Heart right ventricle (tissue), 16 donors: ENCODE results near the gene RNASE13. TPM values are rescaled to one million over a fixed set of nuclear protein-coding genes. Genes with fewer than 3 reads are reported as not detected.

Experiments
- ATAC-seq, 8 donors: fragments of 200-7000 bp; cut with Tn5 transposase; one replicate each; pipeline ENCODE4 v1.9.1; 2020; ENCODE audit warnings: mild to moderate bottlenecking in 8 of 8, moderate library complexity in 8 of 8, moderate number of reproducible peaks in 1 of 8
- DNase-seq, 2 donors: peaks; one replicate each; pipeline ENCODE4 v3.0.0-alpha.2; 2020
- H3K27ac ChIP-seq, 10 donors: fragments of 200-600 bp; sonication (generic) in 2 of 10; one replicate each; pipeline versions ENCODE4 v1.5.0 to v1.8.0; 2020 to 2022; ENCODE audit warnings: mild to moderate bottlenecking in 3 of 10
- H3K27me3 ChIP-seq, 7 donors: fragments of 200-600 bp; one replicate each; pipeline ENCODE4 v1.8.0; 2021 to 2022; ENCODE audit warnings: mild to moderate bottlenecking in 2 of 7
- H3K36me3 ChIP-seq, 9 donors: fragments of 200-600 bp; sonication (generic) in 1 of 9; one replicate each; pipeline versions ENCODE4 v1.5.0 to v1.8.0; 2020 to 2022; ENCODE audit warnings: mild to moderate bottlenecking in 2 of 9
- H3K4me1 ChIP-seq, 9 donors: fragments of 200-600 bp; sonication (generic) in 1 of 9; one replicate each; pipeline versions ENCODE4 v1.5.0 to v1.8.0; 2020 to 2022; ENCODE audit warnings: mild to moderate bottlenecking in 4 of 9
- H3K4me3 ChIP-seq, 10 donors: fragments of 200-600 bp; sonication (generic) in 2 of 10; one replicate each; pipeline versions ENCODE4 v1.5.0 to v1.8.0; 2020 to 2022; ENCODE audit warnings: mild to moderate bottlenecking in 7 of 10, moderate library complexity in 2 of 10
- H3K9me3 ChIP-seq, 11 donors: fragments of 200-600 bp in 10 of 11; sonication (generic) in 2 of 11; one replicate each; pipeline versions ENCODE4 v1.5.0 to v1.8.0; 2013 to 2022; ENCODE audit warnings: mild to moderate bottlenecking in 2 of 11, control low read depth in 1 of 11, moderate library complexity in 1 of 11
- WGBS, 2 donors: extraction: QIAGEN DNeasy Blood & Tissue Kit; methylation state at CpG; one replicate each; pipeline ENCODE4 v1.1.7; 2013; ENCODE audit warnings: inconsistent platforms in 1 of 2; 5-methylcytosine and 5-hydroxymethylcytosine counted together
- intact Hi-C, 10 donors: fragments of 100-400 bp; cut with DNase I; formaldehyde crosslinking; loops; one replicate each; pipeline versions ENCODE4 v1.11.1 to v1.14.2; 2022
- polyA plus RNA-seq, 2 donors: library from polyadenylated mRNA; stranded (reverse); fragments of 200-250 nt; gene quantifications; one replicate each; pipeline ENCODE4 v1.2.3, GENCODE V29; 2013
- total RNA-seq, 10 donors: library from RNA; stranded (reverse); fragmentation: NEBNext Ultra II Directional in 3 of 10; extraction: Animal tissue kit (Norgen Biotek cat#: 25700) in 3 of 10; gene quantifications; one replicate each; pipeline versions ENCODE4 v1.2.1 to v1.2.4, GENCODE V29; 2021 to 2023
- TF ChIP-seq, protein P1 (sequence below), 9 donors: fragments of 200-600 bp; sonication (generic) in 2 of 9; IDR thresholded peaks; one replicate each; pipeline versions ENCODE4 v1.5.0 to v1.8.0; 2021 to 2022; ENCODE audit warnings: antibody characterized with exemption in 9 of 9, mild to moderate bottlenecking in 5 of 9, moderate library complexity in 1 of 9
- donor health status: Arrhythmogenic right ventricular cardiomyopathy.
- donor health status: ischemic (EF 13 %, LVEDD 7.1; RV severe dilation, severe dysfunction).
- donor health status: healthy with polysubstance abuse.
- donor health status: DM: no; HTN: yes; CAD: no.
- donor health status: DM: no; HTN: no; CAD: no.
- donor health status: ischemic (EF 25% LVEDD 6.9; RV normal size, moderate dysfunction).
- donor health status: ischemic (EF 25% LVEDD 5.7; RV mildly dilated, moderate dysfunction).
- donor health status: healthy.
- donor health status: DM: yes; HTN: yes; CAD: no.
- donor health status: Ischemic cardiomyopathy.
- donor health status: ischemic (EF 35%, LVEDD 5.7; RV mildly dilated, moderate dysfunction).
- donor health status: nonischemic (EF 11% LVEDD 7.7; RV severe dilation, severe dysfunction).
- donor health status: DM: yes; HTN: yes; CAD: no.
- donor health status: PGD.
- donor health status: ischemic (EF 29% LVEDD 5.4; RV normal size, mild dysfunction).
- donor health status: nonischemic (EF 23%, LVEDD 6.1; RV moderate dilation, normal function).

RNASE13 gene
- total and polyA plus RNA-seq, 12 donors: not detected

- no peak overlapping the region for H3K4me3 ChIP-seq
- WGBS, 2 donors: 80 to 87% methylated on average over 4 of the region's 4 CpGs
Measured at GRCh38 chr14:21054768-21055145, 20.1 kb upstream of the RNASE13 start.

GRCh38 chr14:21054123-21054767 lies 19.6 kb upstream of the RNASE13 start:
- DNase-seq (no peak), ATAC-seq (peak in 1 of 8 donors; percentile 30)
- Histone ChIP-seq H3K36me3 (no peaks in the 10 kb centered on the region), H3K4me1 (peaks cover 0 to 10% (median 0%) of the 10 kb centered on the region in 9 donors), H3K9me3 (no peaks in the 10 kb centered on the region), H3K27me3 (no peaks in the 10 kb centered on the region), H3K4me3 (no peak overlapping the region), H3K27ac (no peak overlapping the region)
- 74 to 83% methylated on average over 3 of the region's 3 CpGs for WGBS, 2 donors
- intact Hi-C loops: loop anchor here in 1 of 10 donors (10.0 kb wide), 1 partner anchor 509 kb away; no protein-coding TSS in a partner anchor
- TF ChIP-seq, protein P1, sequence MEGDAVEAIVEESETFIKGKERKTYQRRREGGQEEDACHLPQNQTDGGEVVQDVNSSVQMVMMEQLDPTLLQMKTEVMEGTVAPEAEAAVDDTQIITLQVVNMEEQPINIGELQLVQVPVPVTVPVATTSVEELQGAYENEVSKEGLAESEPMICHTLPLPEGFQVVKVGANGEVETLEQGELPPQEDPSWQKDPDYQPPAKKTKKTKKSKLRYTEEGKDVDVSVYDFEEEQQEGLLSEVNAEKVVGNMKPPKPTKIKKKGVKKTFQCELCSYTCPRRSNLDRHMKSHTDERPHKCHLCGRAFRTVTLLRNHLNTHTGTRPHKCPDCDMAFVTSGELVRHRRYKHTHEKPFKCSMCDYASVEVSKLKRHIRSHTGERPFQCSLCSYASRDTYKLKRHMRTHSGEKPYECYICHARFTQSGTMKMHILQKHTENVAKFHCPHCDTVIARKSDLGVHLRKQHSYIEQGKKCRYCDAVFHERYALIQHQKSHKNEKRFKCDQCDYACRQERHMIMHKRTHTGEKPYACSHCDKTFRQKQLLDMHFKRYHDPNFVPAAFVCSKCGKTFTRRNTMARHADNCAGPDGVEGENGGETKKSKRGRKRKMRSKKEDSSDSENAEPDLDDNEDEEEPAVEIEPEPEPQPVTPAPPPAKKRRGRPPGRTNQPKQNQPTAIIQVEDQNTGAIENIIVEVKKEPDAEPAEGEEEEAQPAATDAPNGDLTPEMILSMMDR (IDR thresholded peaks at IDR 0.05): no peak

More at GRCh38 chr14:21054768-21055145, 20.1 kb upstream of the RNASE13 start:
- Histone ChIP-seq H3K27ac (no peak overlapping the region), H3K4me1 (peaks cover 0 to 10% (median 0%) of the 10 kb centered on the region in 9 donors), H3K36me3 (no peaks in the 10 kb centered on the region), H3K27me3 (no peaks in the 10 kb centered on the region), H3K9me3 (no peaks in the 10 kb centered on the region)
- TF ChIP-seq, protein P1 (IDR thresholded peaks at IDR 0.05): no peak
- ATAC-seq: no peak
- intact Hi-C loops: loop anchor here in 1 of 10 donors (10.0 kb wide), 1 partner anchor 510 kb away; no protein-coding TSS in a partner anchor
- no peak for DNase-seq

GRCh38 chr14:21053184-21054122 lies 18.8 kb upstream of the RNASE13 start:
- no peaks in the 10 kb centered on the region for H3K27me3 ChIP-seq

GRCh38 chr14:21050597-21050996 lies 16.0 kb upstream of the RNASE13 start:
- no peak for DNase-seq
- no peak overlapping the region for H3K4me3 ChIP-seq
- H3K36me3 ChIP-seq: no peaks in the 10 kb centered on the region
- no peaks in the 10 kb centered on the region for H3K27me3 ChIP-seq
- intact Hi-C loops: loop anchor here in 1 of 10 donors (10.0 kb wide), 1 partner anchor 506 kb away; no protein-coding TSS in a partner anchor
- H3K4me1 ChIP-seq: peaks cover 0 to 12% (median 4%) of the 10 kb centered on the region in 9 donors
- no peaks in the 10 kb centered on the region for H3K9me3 ChIP-seq
- WGBS, 2 donors: 87 to 89% methylated on average over 3 of the region's 3 CpGs
- no peak overlapping the region for H3K27ac ChIP-seq
- no peak for ATAC-seq
- TF ChIP-seq, protein P1 (IDR thresholded peaks at IDR 0.05): no peak

More at GRCh38 chr14:21053184-21054122, 18.8 kb upstream of the RNASE13 start:
- no peaks in the 10 kb centered on the region for H3K9me3 ChIP-seq
- WGBS, 2 donors: 94% methylated on average over 20 of the region's 20 CpGs
- no peak overlapping the region for H3K4me3 ChIP-seq
- H3K36me3 ChIP-seq: no peaks in the 10 kb centered on the region
- peaks cover 0 to 16% (median 4%) of the 10 kb centered on the region in 9 donors for H3K4me1 ChIP-seq
- ATAC-seq (no peak), DNase-seq (no peak)
- TF ChIP-seq, protein P1 (IDR thresholded peaks at IDR 0.05): no peak
- intact Hi-C loops: loop anchor here in 1 of 10 donors (10.0 kb wide), 1 partner anchor 509 kb away; no protein-coding TSS in a partner anchor
- H3K27ac ChIP-seq: no peak overlapping the region
